K562 (cell line): Measurements from ENCODE around the gene EGFL6. TPM values are rescaled to one million over a fixed set of nuclear protein-coding genes. Genes with fewer than 3 reads are reported as not detected.

Experiments
- ATAC-seq: fragments of 200-7000 bp; cut with Tn5 transposase; 3 replicates; pipeline ENCODE4 v1.9.1; 2020; ENCODE audit warnings: moderate library complexity
- BruUV-seq: library from RNA; stranded (reverse); fragments of 400-500 nt; replicated peaks from 2 replicates; lab custom pipeline; 2021; lab: Mats Ljungman, UMichigan
- CTCF ChIA-PET: fragments of 300-600 bp; formaldehyde crosslinking; extraction: SDS; loops from one replicate; lab custom pipeline; 2021; ENCODE audit warnings: low intra/inter-chr PET ratio; lab: Yijun Ruan, JAX
- POLR2A ChIA-PET: fragments of 300-600, 350-650 bp; sonication (Branson Sonifier 250); formaldehyde crosslinking; extraction: SDS; loops from one replicate; lab custom pipeline; 2021; ENCODE audit warnings: antibody characterized with exemption, inconsistent platforms; lab: Yijun Ruan, JAX
- DNase-seq, 4 experiments: peaks; one replicate each; pipeline versions ENCODE4 v3.0.0 to v3.0.0-alpha.2; 2011 to 2018; ENCODE audit warnings: low spot score in 3 of 4, mixed read lengths in 3 of 4; ENCODE audit errors: extremely low read depth in 1 of 4
- FAIRE-seq: peaks from 2 replicates; lab custom pipeline; 2011; peaks lifted over from hg19 to GRCh38; lab: Jason Lieb, UNC
- H2AFZ ChIP-seq: 2 replicates; pipeline ENCODE4 v1.6.0; 2011; ENCODE audit warnings: low read depth, low read length, control low read depth, inconsistent platforms
- H3K27ac ChIP-seq: fragments of 200-600 bp; 3 replicates; pipeline ENCODE4 v1.8.0; 2011; ENCODE audit warnings: low read depth, mild to moderate bottlenecking, control low read depth, inconsistent platforms, low read length, moderate library complexity, mixed read lengths; ENCODE audit errors: extremely low read depth
- H3K27me3 ChIP-seq, 2 experiments: fragments of 300-600 bp in 1 of 2; 2 replicates in 1 of 2; 3 replicates in 1 of 2; pipeline versions ENCODE4 v1.6.0 to v1.8.0; 2011; ENCODE audit warnings: inconsistent platforms in 2 of 2, low read length in 2 of 2, mild to moderate bottlenecking in 1 of 2, mixed read lengths in 1 of 2, moderate library complexity in 1 of 2; ENCODE audit not compliant: control insufficient read depth in 2 of 2, insufficient read depth in 2 of 2
- H3K36me3 ChIP-seq: fragments of 300-600 bp; 3 replicates; pipeline ENCODE4 v1.8.0; 2011; ENCODE audit warnings: mild to moderate bottlenecking, low read length, inconsistent platforms; ENCODE audit not compliant: control insufficient read depth, insufficient read depth
- H3K4me1 ChIP-seq, 2 experiments: fragments of 200-600 bp in 1 of 2; replicated peaks in 1 of 2; 2 replicates in 1 of 2; 3 replicates in 1 of 2; pipeline versions ENCODE4 v1.5.1 to v1.8.0; 2011; ENCODE audit warnings: inconsistent platforms in 2 of 2, low read length in 2 of 2, mild to moderate bottlenecking in 1 of 2, mixed read lengths in 1 of 2, moderate library complexity in 1 of 2; ENCODE audit not compliant: control insufficient read depth in 2 of 2, insufficient read depth in 2 of 2
- H3K4me2 ChIP-seq: 2 replicates; pipeline ENCODE4 v1.6.1; 2011; ENCODE audit warnings: low read length, control low read depth, inconsistent platforms, mixed read lengths; ENCODE audit not compliant: insufficient read depth
- H3K4me3 ChIP-seq: fragments of 200-600 bp; sonication (generic), shearing (Covaris generic); 2 replicates; pipeline ENCODE4 v1.5.1; 2016; ENCODE audit warnings: control low read depth, inconsistent platforms
- H3K79me2 ChIP-seq: fragments of 200-600 bp; 3 replicates; pipeline ENCODE4 v1.8.0; 2011; ENCODE audit warnings: low read length, inconsistent platforms; ENCODE audit not compliant: control insufficient read depth, insufficient read depth
- H3K9ac ChIP-seq, 2 experiments: 2 replicates each; pipeline versions ENCODE4 v1.6.0 to v1.6.1; 2011; ENCODE audit warnings: low read depth in 2 of 2, low read length in 2 of 2, control low read depth in 1 of 2, inconsistent platforms in 1 of 2, mild to moderate bottlenecking in 1 of 2, mixed read lengths in 1 of 2; ENCODE audit not compliant: insufficient read depth in 1 of 2
- H3K9me1 ChIP-seq: one replicate; pipeline ENCODE4 v1.6.0; 2011; ENCODE audit warnings: inconsistent platforms, mild to moderate bottlenecking, low read length, moderate library complexity; ENCODE audit not compliant: control insufficient read depth, insufficient read depth
- H3K9me3 ChIP-seq: replicated peaks from 2 replicates; pipeline ENCODE4 v1.5.1; 2011; ENCODE audit warnings: low read depth, low read length, inconsistent platforms; ENCODE audit not compliant: control insufficient read depth, insufficient read depth
- H4K20me1 ChIP-seq: replicated peaks from 2 replicates; pipeline ENCODE4 v1.6.1; 2011; ENCODE audit warnings: low read length, inconsistent platforms, mixed read lengths; ENCODE audit not compliant: control insufficient read depth, insufficient read depth
- ASH1L ChIP-seq: fragments of 450-650 bp; IDR thresholded peaks from 2 replicates; pipeline ENCODE4 v1.6.1; 2018; ENCODE audit warnings: borderline replicate concordance, mild to moderate bottlenecking, low read depth; ENCODE audit not compliant: partially characterized antibody
- C11orf30 ChIP-seq: fragments of 450-650 bp; IDR thresholded peaks from 2 replicates; pipeline ENCODE4 v1.6.1; 2016; ENCODE audit warnings: low read depth, mild to moderate bottlenecking
- ERF ChIP-seq: fragments of 450-650 bp; formaldehyde crosslinking; IDR thresholded peaks from 2 replicates; pipeline ENCODE4 v1.4.0; 2020; ENCODE audit warnings: mild to moderate bottlenecking, mixed read lengths
- GABPA ChIP-seq: fragments of 200-800 bp; sonication (Bioruptor generic); conservative IDR thresholded peaks from 2 replicates; pipeline ENCODE4 v1.6.1; 2016; ENCODE audit warnings: low read depth, missing genetic modification characterization, missing compliant biosample characterization
- HMGN3 ChIP-seq: IDR thresholded peaks from 2 replicates; pipeline ENCODE4 v1.6.1; 2011; ENCODE audit warnings: borderline replicate concordance, low read depth, mild to moderate bottlenecking, mixed read lengths, low read length; ENCODE audit not compliant: insufficient read length; ENCODE audit errors: extremely low read depth
- MCM5 ChIP-seq: fragments of 450-650 bp; IDR thresholded peaks from 2 replicates; pipeline ENCODE4 v1.6.1; 2016; ENCODE audit warnings: low read depth
- MTA1 ChIP-seq: fragments of 450-650 bp; IDR thresholded peaks from 2 replicates; pipeline ENCODE4 v1.6.1; 2017; ENCODE audit warnings: borderline replicate concordance
- SMC3 ChIP-seq: conservative IDR thresholded peaks from 2 replicates; pipeline ENCODE4 v1.6.1; 2011; ENCODE audit warnings: low read depth, low read length, improper control_type of control experiment; ENCODE audit not compliant: insufficient read depth
- YY1 ChIP-seq, 3 experiments: IDR thresholded peaks; 2 replicates each; pipeline ENCODE4 v1.6.1; 2011; ENCODE audit warnings: low read length in 2 of 3, mild to moderate bottlenecking in 2 of 3, moderate library complexity in 2 of 3, borderline replicate concordance in 1 of 3, control low read depth in 1 of 3, low read depth in 1 of 3; ENCODE audit not compliant: insufficient read depth in 3 of 3, insufficient replicate concordance in 2 of 3, control insufficient read depth in 1 of 3, insufficient read length in 1 of 3; ENCODE audit errors: extremely low read depth in 1 of 3
- ZNF583 ChIP-seq: fragments of 250-450 bp; sonication (Bioruptor Pico); IDR thresholded peaks from 2 replicates; pipeline ENCODE4 v1.4.0; 2020
- WGBS: fragments of 100-300 bp; shearing (Covaris generic); methylation state at CpG from one replicate; pipeline ENCODE4 v1.1.6; 2016; ENCODE audit warnings: low coverage, mixed read lengths; ENCODE audit not compliant: insufficient coverage; ENCODE audit errors: missing lambda C conversion rate; 5-methylcytosine and 5-hydroxymethylcytosine counted together
- in situ Hi-C: fragments of 300-500 bp; cut with MboI; formaldehyde crosslinking; loops from 4 replicates; pipeline ENCODE4 v1.15.0; 2018; ENCODE audit warnings: inconsistent platforms, mixed read lengths
- intact Hi-C: fragments of 100-400 bp; cut with micrococcal nuclease; formaldehyde crosslinking; loops from 2 replicates; pipeline ENCODE4 v1.14.2; 2022
- polyA plus RNA-seq, 8 experiments: library from polyadenylated mRNA; depleted of rRNA in 4 of 8; stranded (reverse) in 5 of 8; unstranded in 3 of 8; fragments of >200 nt; fragmentation: Nextera tagmentation in 2 of 8; fragmentation: Illumina TruSeq in 1 of 8; extraction: Ambion mirVana in 2 of 8; extraction: Trizol in 1 of 8; gene quantifications; 2 replicates each; pipeline versions ENCODE4 v1.2.1 to v1.2.3, GENCODE V29; 2011 to 2014; ENCODE audit warnings: inconsistent platforms in 1 of 8, missing spikeins in 1 of 8
- total RNA-seq, 7 experiments: library from RNA; depleted of rRNA in 6 of 7; stranded (reverse); fragments of >200 nt in 6 of 7; fragmentation: Illumina TruSeq in 2 of 7; extraction: Trizol in 2 of 7; gene quantifications; 2 replicates each; pipeline versions ENCODE4 v1.2.1 to v1.2.3, GENCODE V29; 2011 to 2021; ENCODE audit warnings: low replicate concordance in 1 of 7

Gene EGFL6
- total and polyA plus RNA-seq, 9 of the 15 experiments (the other 6 are each of a cell fraction or from before 2014, with no cell fraction given) = 0.01 TPM; not detected in 8

DNA sequence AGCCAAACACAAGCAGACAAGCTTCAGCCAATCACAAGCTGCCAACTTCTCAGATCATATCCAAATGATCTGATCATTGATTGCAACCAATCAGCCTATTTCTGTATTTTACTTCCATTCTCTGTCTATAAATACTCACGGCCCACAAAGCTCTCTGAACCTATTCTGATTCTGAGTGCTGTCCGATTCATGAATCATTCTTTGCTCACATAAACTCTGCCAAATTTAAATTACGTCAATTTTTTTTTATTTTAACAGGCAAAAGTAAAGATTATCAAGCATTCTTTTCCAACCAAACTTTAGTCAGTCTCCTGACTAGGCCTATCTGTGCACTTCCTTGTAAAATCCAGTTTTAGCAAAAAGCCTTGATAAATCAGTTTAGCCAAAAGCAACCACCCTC is 81.7 kb downstream of the EGFL6 start:
- in situ Hi-C loops (loop anchor here (5.0 to 25.0 kb wide), 3 partner anchors 96 to 689 kb away; partner anchors contain the start of gene GEMIN8), intact Hi-C loops (no loop called here)
- Histone ChIP-seq H3K4me1 (peaks cover 18 to 51% of the 10 kb centered on the region in 2 experiments), H3K4me3 (no peak overlapping the region), H3K27me3 (no peaks in the 10 kb centered on the region), H3K79me2 (peaks cover 16% of the 10 kb centered on the region), H3K9me1 (no peaks in the 10 kb centered on the region), H4K20me1 (no peaks in the 10 kb centered on the region), H3K36me3 (no peaks in the 10 kb centered on the region), H3K4me2 (peak overlapping the region; percentile 83; the same call in 1 of the 2 replicates), H3K27ac (no peak overlapping the region; the same call in 2 of the 3 replicates), H3K9ac (no peak overlapping the region), H2AFZ (no peak overlapping the region), H3K9me3 (peaks cover 9% of the 10 kb centered on the region)
- whole genome bisulfite sequencing = 43% methylated on average over 3 of the region's 3 CpGs
- DNase-seq = no peak
- no peak for FAIRE-seq
- TF ChIP-seq HMGN3 (no peak), GABPA (tag) (no peak), ZNF583 (CRISPR knock-in tag) (no peak), YY1 (IDR thresholded peaks at IDR 0.05; ENCODE audit: borderline replicate concordance in 1 of 3, control insufficient read depth in 1 of 3, extremely low read depth in 1 of 3, insufficient read depth in 3 of 3, insufficient read length in 1 of 3, insufficient replicate concordance in 2 of 3, low read depth in 1 of 3, low read length in 2 of 3) (no peak), ASH1L (no peak), C11orf30 (no peak), ERF (CRISPR knock-in tag) (no peak), MTA1 (no peak), SMC3 (no peak), MCM5 (no peak)
- CTCF ChIA-PET = no interaction called here
- POLR2A ChIA-PET = interaction anchor here (0.5 kb wide), 1 partner anchor 11 kb away, joined by 3 read pairs; no protein-coding TSS in a partner anchor
- BruUV-seq = no TSS peak
- ATAC-seq = no peak
